ENCODE measurements around the gene LRRFIP1. TPM values are rescaled to one million over a fixed set of nuclear protein-coding genes. Genes with fewer than 3 reads are reported as not detected.

The LRRFIP1 gene
- total and polyA plus RNA-seq, 2 of the 13 experiments (the other 11 are each of a cell fraction or from before 2014, with no cell fraction given) = 15.9 to 40.5 TPM

- TF ChIP-seq ZBTB37 (CRISPR knock-in tag; IDR thresholded peaks at IDR 0.05) (no peak), MYC (CRISPR knock-in tag; IDR thresholded peaks at IDR 0.05; ENCODE audit: borderline replicate concordance) (no peak), PCBP2 (optimal IDR thresholded peaks at IDR 0.05; ENCODE audit: low read depth, low read length, poor library complexity, severe bottlenecking) (no peak), ZNF446 (CRISPR knock-in tag; IDR thresholded peaks at IDR 0.05) (no peak), IKZF1 (IDR thresholded peaks at IDR 0.05) (no peak), ZBTB38 (CRISPR knock-in tag; IDR thresholded peaks at IDR 0.05) (no peak), ZNF292 (CRISPR knock-in tag; IDR thresholded peaks at IDR 0.05; ENCODE audit: borderline replicate concordance, low read depth) (no peak), AHR (CRISPR knock-in tag; IDR thresholded peaks at IDR 0.05) (no peak)
Measured at GRCh38 chr2:237616373-237616733, 11.0 kb upstream of the LRRFIP1 start (continued).

- Histone ChIP-seq H3K27ac (ENCODE audit: extremely low read length, insufficient read depth, low read length) (no peak overlapping the region), H3K9me3 (ENCODE audit: low read length) (no peaks in the 10 kb centered on the region), H3K9ac (ENCODE audit: insufficient read depth, low read depth, low read length) (no peak overlapping the region), H3K4me2 (ENCODE audit: low read depth, low read length) (no peak overlapping the region), H2AFZ (ENCODE audit: low read length) (no peak overlapping the region), H4K20me1 (ENCODE audit: insufficient read depth, low read length) (no peaks in the 10 kb centered on the region), H3K4me3 (replicated peaks in 1 of 3; ENCODE audit: insufficient read depth in 1 of 3, low read depth in 2 of 3, low read length in 3 of 3) (no peak overlapping the region), H3K27me3 (ENCODE audit: control insufficient read depth in 1 of 2, insufficient read depth in 2 of 2, low read length in 2 of 2) (peaks cover 0 to 44% of the 10 kb centered on the region in 2 experiments; a peak in 3 of 5 replicates), H3K4me1 (ENCODE audit: insufficient read depth, low read length) (peaks cover 39% of the 10 kb centered on the region), H3K79me2 (ENCODE audit: insufficient read depth, low read length) (no peaks in the 10 kb centered on the region), H3K36me3 (replicated peaks in 1 of 2; ENCODE audit: control insufficient read depth in 1 of 2, insufficient read depth in 2 of 2, low read length in 2 of 2) (no peaks in the 10 kb centered on the region)
- FAIRE-seq = no peak
- no peak for ATAC-seq
- 53% methylated on average over 15 of the region's 15 CpGs for WGBS (ENCODE audit: low lambda C conversion rate)
- in situ Hi-C loops (cut with HindIII; ENCODE audit: extremely low pct_ligation_motif_present, low pct_unique_long_range_greater_than_20kb) (no loop called here), intact Hi-C loops (cut with micrococcal nuclease; ENCODE audit: unreplicated experiment) (no loop called here)
- no peak for DNase-seq (ENCODE audit: low spot score)
- ChIA-PET CTCF (ENCODE audit: low intra/inter-chr PET ratio, low total read pairs) (no interaction called here), POLR2A (no interaction called here)
- no TSS peak for BruUV-seq (replicated peaks)
- TF ChIP-seq SOX6 (IDR thresholded peaks at IDR 0.05) (no peak), SOX6 (CRISPR knock-in tag; IDR thresholded peaks at IDR 0.05) (no peak), MEF2D (CRISPR knock-in tag; IDR thresholded peaks at IDR 0.05) (no peak), KLF13 (CRISPR knock-in tag; IDR thresholded peaks at IDR 0.05) (no peak), ZNF224 (CRISPR knock-in tag; IDR thresholded peaks at IDR 0.05) (no peak), KDM6A (CRISPR knock-in tag; IDR thresholded peaks at IDR 0.05; ENCODE audit: low read depth) (no peak), NAIF1 (CRISPR knock-in tag; IDR thresholded peaks at IDR 0.05; ENCODE audit: borderline replicate concordance) (no peak), HIC2 (CRISPR knock-in tag; IDR thresholded peaks at IDR 0.05; ENCODE audit: low read depth) (no peak), POLR2G (IDR thresholded peaks at IDR 0.05; ENCODE audit: low read depth, low read length) (no peak), GLMP (CRISPR knock-in tag; IDR thresholded peaks at IDR 0.05; ENCODE audit: borderline replicate concordance) (no peak), ZNF12 (CRISPR knock-in tag; IDR thresholded peaks at IDR 0.05) (no peak), ZNF556 (CRISPR knock-in tag; IDR thresholded peaks at IDR 0.05; ENCODE audit: borderline replicate concordance) (no peak), RARA (CRISPR knock-in tag; IDR thresholded peaks at IDR 0.05) (no peak)
Measured at GRCh38 chr2:237616734-237617586, 10.4 kb upstream of the LRRFIP1 start.

Data from HepG2 (cell line).